SK-N-MC (cell line): ENCODE results near the gene TAC3.
A peak's percentile ranks its signal among the peaks of the same experiment; 100 is the strongest.

Experiments
- DNase-seq: peaks from one replicate; pipeline ENCODE4 v3.0.0-alpha.2; 2011; ENCODE audit warnings: low read depth, low spot score
- H3K27ac ChIP-seq: fragments of 200-600 bp; sonication (generic); 2 replicates; pipeline ENCODE4 v1.5.1; 2016; ENCODE audit warnings: mixed run types
- H3K36me3 ChIP-seq: fragments of 200-600 bp; sonication (generic); 2 replicates; pipeline ENCODE4 v1.6.1; 2017; ENCODE audit warnings: antibody characterized with exemption, low read length, mixed read lengths; ENCODE audit not compliant: insufficient read depth
- H3K4me3 ChIP-seq: fragments of 200-600 bp; sonication (generic); 2 replicates; pipeline ENCODE4 v1.5.1; 2016
- H3K9ac ChIP-seq: fragments of 200-600 bp; sonication (generic); 2 replicates; pipeline ENCODE4 v1.8.0; 2017; ENCODE audit warnings: mixed run types, mixed read lengths; ENCODE audit not compliant: insufficient read length
- H3K9me3 ChIP-seq: fragments of 200-600 bp; sonication (generic); 2 replicates; pipeline ENCODE4 v1.6.1; 2017; ENCODE audit warnings: low read depth, mild to moderate bottlenecking, antibody characterized with exemption, low read length, moderate library complexity, mixed read lengths
- EZH2 ChIP-seq: fragments of 200-600 bp; sonication (generic); IDR thresholded peaks from one replicate; pipeline ENCODE4 v1.6.1; 2017; ENCODE audit warnings: antibody characterized with exemption
- FOXP2 ChIP-seq: optimal IDR thresholded peaks from 2 replicates; pipeline ENCODE3; 2011; ENCODE audit warnings: mild to moderate bottlenecking, moderate library complexity; ENCODE audit not compliant: insufficient read depth; ENCODE audit errors: extremely low read length, control extremely low read depth
- POLR2AphosphoS5 ChIP-seq: IDR thresholded peaks from 2 replicates; pipeline ENCODE4 v1.6.1; 2012; ENCODE audit warnings: mild to moderate bottlenecking, low read depth, low read length, borderline replicate concordance

TAC3 gene

DNA sequence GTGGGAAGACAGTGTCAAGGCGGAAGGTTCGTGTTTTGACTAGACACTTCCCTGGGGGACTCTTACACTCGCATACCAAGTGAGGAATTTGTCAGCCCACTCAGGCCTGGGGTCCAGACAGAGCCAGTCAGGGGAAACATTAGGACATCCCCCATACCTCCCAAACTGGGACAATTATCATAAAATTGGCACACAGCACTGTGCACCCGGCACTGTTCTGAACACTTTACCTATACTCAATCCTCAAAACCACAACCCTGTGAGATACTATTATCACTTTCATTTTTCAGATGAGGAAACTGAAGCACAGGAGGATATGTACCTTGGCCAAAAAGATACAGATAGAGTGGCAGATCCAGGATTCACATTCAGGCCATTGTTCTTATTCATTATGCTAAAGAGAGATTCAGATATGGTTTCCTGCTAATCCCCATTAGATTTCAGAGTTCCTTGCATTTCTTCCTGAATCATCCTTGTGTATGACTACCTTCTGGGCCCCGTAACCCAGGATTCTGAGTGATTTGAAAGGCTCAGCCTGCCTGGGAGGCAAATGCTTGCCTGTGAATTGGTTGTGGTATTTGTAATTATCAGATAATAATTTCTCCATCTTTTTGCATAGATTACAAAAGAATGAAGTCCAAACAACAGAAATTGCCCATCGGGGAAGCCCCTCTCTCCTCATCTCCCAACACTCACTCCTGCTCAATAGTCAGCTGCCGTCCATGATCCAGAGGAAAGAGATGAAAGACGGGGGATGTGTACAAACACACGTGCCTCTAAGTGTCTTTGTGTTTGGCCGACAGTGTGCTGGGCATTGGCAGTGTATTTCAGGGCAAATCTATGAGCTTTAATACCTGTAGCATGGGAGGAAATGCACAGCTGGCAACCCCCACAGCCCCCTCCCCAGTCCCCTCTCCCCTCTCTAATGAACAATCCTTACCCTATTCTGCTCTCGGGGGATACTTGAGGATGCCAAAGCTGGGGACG lies 4.6 kb downstream of the TAC3 start:
- no peak overlapping the region for H3K9ac ChIP-seq
- no peak overlapping the region for H3K27ac ChIP-seq
- H3K36me3 ChIP-seq = no peaks in the 10 kb centered on the region
- no peak for TF ChIP-seq FOXP2
- TF ChIP-seq POLR2AphosphoS5 = no peak
- TF ChIP-seq EZH2 = no peak
- no peak overlapping the region for H3K4me3 ChIP-seq
- no peak for DNase-seq
- no peaks in the 10 kb centered on the region for H3K9me3 ChIP-seq

DNA sequence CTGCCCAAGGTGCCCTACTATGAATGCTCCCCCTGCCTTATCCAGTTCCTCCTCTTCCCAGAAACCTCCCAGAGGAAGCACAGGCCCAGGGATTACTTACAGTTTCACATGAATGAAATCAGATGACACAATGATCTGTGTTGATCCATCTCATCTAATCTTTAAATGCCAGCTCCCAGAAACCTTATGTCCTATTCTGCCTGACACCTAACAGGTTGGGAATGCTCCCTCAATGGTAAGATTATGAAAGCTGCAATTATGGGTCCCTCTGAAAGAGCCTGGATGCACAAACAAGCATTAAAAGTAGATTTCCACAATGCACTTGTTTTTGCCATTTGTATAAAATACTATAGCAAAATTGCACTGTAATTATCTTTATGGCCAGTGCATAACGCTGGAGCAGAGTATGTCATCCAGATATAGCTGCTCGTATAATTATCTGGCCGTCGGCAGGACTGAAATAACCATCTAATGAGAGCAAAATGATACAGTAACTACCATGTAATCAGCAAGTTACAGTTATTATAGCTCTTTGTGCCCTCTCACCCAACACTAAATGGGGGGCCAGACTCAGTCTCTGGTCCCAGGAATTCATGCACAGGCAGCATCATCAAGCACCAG lies 5.6 kb downstream of the TAC3 start:
- no peak for DNase-seq
- Histone ChIP-seq H3K27ac (no peak overlapping the region), H3K36me3 (no peaks in the 10 kb centered on the region), H3K4me3 (no peak overlapping the region), H3K9me3 (no peaks in the 10 kb centered on the region), H3K9ac (no peak overlapping the region)
- TF ChIP-seq FOXP2 (no peak), EZH2 (no peak), POLR2AphosphoS5 (no peak)

DNA sequence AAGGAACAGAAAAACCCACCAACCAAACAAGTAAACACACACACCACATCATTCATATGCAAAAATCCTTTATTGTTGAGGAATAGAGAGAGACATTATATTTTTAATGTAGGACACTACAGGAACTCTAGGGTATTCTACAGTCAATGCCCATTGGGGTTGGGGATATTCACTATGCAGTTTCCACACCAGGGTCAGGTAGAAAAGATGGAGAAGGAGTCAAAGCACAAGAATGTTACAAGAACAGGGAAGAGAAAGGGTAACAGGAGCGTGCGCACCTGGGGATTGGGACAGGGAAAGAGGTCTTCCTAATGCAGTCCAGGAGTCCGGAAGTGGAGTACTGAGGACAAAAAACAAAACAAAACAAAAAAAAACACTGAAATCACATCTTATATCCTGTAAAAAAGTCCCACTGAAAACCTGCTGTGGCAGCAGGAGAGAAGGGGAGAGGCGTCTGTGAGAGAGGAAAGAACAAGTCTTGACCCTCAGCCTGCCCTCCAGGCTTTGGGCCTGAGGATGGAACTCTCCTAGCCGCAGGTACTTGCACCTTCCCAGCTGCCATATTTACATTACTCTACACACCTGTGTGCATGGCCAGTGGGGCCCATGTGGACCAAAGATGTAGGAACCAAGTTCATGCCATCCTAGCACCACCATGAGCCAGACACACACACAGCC lies 6.2 kb downstream of the TAC3 start:
- no peak for DNase-seq

DNA sequence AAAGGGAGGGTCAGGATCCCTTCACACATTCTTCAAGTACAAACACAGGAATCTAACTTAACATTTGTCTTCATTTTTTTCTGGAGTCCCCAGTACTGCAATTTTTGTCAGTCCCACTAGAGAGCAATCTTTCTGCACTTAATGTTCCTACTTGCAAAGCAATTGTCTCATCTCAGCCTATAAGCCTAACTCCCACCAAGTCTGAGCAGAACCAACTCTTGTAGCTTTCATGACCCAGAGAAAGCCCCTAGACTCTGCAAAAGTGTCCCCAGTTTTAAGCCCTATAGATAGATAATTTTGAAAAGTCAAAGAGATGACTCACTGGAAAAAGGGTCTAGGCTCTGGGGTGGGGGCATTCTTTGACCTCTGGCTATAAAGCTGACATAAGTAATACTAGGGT lies 8.2 kb downstream of the TAC3 start:
- Histone ChIP-seq H3K36me3 (peaks cover 17% of the 10 kb centered on the region; the same call in 1 of the 2 replicates), H3K4me3 (no peak overlapping the region), H3K9me3 (no peaks in the 10 kb centered on the region), H3K27ac (no peak overlapping the region), H3K9ac (no peak overlapping the region)
- DNase-seq = peak; percentile 69
- TF ChIP-seq EZH2 (no peak), FOXP2 (no peak), POLR2AphosphoS5 (no peak)

More for the DNA sequence above, 6.2 kb downstream of the TAC3 start:
- no peak overlapping the region for H3K9ac ChIP-seq
- H3K36me3 ChIP-seq = no peaks in the 10 kb centered on the region
- TF ChIP-seq EZH2 = no peak
- TF ChIP-seq FOXP2 = no peak
- TF ChIP-seq POLR2AphosphoS5 = no peak
- H3K9me3 ChIP-seq = no peaks in the 10 kb centered on the region
- H3K27ac ChIP-seq = no peak overlapping the region
- H3K4me3 ChIP-seq = no peak overlapping the region

DNA sequence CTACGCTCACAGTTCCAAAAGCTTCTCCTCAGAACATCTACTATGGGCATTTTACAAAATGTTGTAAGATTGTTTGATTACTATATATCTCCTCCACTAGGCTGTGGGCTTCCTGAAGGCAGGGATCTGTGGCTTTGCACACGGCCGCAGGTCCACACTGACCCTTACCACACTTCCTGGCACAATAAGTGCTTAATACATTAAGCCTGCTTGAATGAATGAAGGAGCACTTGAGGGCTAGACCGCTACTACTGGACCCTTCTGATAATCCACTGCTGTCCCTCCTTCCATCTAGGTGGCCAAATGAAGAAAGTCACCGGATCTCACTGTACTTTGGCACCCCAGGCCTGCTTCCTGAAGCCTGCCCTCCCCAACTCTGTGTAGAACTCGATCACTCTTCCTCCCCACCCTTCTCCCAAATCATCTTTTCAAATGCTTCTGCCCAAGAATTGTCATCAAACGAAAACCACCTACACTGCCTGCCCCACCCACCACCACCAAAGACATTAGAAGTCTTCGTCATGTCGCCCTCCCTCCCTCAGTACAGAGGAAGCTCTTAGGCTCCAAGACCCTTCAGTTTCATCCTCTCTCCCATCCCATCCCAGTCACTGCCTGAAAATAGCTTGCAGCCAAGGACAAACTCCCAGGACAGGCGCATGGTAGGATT lies 9.4 kb downstream of the TAC3 start:
- H3K36me3 ChIP-seq = peaks cover 29% of the 10 kb centered on the region; the same call in 1 of the 2 replicates
- no peak overlapping the region for H3K27ac ChIP-seq
- TF ChIP-seq POLR2AphosphoS5 (no peak), FOXP2 (no peak), EZH2 (no peak)
- H3K9ac ChIP-seq = no peak overlapping the region
- DNase-seq = no peak
- no peaks in the 10 kb centered on the region for H3K9me3 ChIP-seq
- peak overlapping the region; percentile 63 for H3K4me3 ChIP-seq

DNA sequence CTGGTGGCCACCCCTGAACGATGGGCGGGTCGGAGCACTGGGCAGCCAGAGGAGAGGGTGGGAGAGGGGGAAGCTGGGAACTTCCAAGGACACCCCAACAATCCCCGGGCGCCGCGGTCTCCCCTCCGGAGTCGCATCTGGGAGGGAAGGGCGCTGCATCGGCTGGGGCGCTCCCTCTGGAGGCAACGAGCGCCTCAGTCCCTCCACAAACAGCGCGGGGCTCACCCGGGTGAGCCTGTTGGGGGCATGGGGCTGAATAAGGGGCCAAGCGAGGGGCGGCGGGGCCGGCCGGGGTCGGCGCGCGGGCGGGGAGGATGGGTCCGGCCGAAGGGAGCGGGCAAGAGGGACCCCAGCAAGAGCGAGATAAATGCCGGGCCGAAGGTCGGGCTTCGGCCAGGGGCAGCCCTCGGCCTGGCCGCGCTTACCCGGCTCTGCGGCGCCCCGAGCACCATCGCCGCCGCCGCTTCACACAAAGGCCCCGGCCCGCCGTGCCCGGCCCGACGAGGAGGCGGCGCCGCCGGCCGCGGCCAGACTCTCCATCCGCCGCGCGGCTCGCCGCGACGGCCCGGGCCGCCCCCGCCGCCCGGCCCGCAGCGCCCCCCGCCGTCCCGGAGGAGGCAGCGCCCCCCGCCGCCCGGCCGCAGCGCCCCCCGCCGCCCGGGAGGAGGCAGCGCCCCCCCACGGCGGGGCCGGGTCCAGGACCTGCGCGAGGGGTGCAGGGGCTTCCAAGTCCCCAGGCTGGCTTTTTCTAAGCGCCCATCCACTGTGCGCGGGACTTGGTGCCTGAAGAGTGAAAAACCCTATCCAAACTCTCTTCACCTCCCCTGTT lies 10.1 kb downstream of the TAC3 start, which contains the start of gene ZBTB39:
ZBTB39 (minus strand) TSS at position 567 of the 829 bp plus-strand sequence. CDS start 1,629 bp downstream, outside the sequence.
- no peak within 1 kb of the TSS for H3K27ac ChIP-seq
- H3K9ac ChIP-seq = peak within 1 kb of the TSS; percentile 91
- H3K4me3 ChIP-seq = peak within 1 kb of the TSS; percentile 88
- no peak for TF ChIP-seq FOXP2
- no peak for TF ChIP-seq POLR2AphosphoS5
- TF ChIP-seq EZH2 = no peak
- H3K36me3 ChIP-seq = peaks cover 34% of the 10 kb centered on the region
- DNase-seq = no peak
- H3K9me3 ChIP-seq = no peaks in the 10 kb centered on the region

DNA sequence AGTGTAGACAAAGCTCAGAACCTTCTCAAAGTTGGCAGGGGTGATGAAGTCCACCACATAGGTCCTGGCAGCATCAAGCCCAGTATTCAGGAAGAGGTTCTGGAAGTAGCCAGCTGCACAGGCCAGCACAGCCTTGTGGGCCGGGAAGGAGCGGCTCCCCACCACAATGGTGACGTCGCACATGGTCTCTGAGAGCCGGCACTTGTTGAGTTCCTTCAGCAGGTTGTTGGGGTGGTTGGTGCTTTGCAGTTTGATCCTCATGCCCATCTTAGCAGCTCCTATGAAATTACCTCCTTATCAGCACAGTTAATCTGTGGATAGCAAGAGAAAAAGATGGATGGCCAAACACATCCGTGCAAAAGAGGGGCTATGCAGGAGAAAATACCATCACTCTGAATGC lies 11.7 kb downstream of the TAC3 start:
- H3K4me3 ChIP-seq = no peak overlapping the region; the same call in 1 of the 2 replicates
- H3K9ac ChIP-seq = peak overlapping the region; percentile 91
- H3K36me3 ChIP-seq = peaks cover 44% of the 10 kb centered on the region
- no peak overlapping the region for H3K27ac ChIP-seq
- no peaks in the 10 kb centered on the region for H3K9me3 ChIP-seq
- TF ChIP-seq POLR2AphosphoS5 (no peak), EZH2 (no peak)
- no peak for DNase-seq
